HG03565 (cell line): ENCODE results near the gene GRIN3B.

Experiments
- ATAC-seq: cut with Tn5 transposase; IDR thresholded peaks from one replicate; pipeline ENCODE4 v1.9.1; 2021; ENCODE audit warnings: mild to moderate bottlenecking, moderate library complexity; ENCODE audit not compliant: unreplicated experiment

Gene GRIN3B

GRCh38 chr19:990119-990571, 10.1 kb upstream of the GRIN3B start:
- no peak for ATAC-seq

DNA sequence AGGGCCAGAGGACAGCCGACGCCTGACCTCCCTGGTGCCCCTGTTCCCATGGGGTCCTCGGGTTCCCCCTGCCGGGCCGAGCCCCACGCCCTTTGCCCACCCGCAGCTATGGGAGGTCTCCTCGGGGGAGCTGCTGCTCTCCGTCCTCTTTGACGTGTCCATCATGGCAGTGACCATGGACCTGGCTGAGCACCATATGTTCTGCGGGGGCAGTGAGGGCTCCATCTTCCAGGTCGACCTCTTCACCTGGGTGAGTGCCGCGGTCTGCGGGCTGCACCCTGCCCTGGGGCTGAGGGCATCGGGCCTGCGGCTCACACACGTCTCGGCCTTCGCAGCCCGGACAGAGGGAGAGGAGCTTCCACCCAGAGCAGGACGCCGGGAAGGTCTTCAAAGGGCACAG, 9.5 kb upstream of the GRIN3B start:
- ATAC-seq = no peak

- ATAC-seq = no peak
Measured at GRCh38 chr19:991174-991931, 8.9 kb upstream of the GRIN3B start.

GRCh38 chr19:991932-992669, 8.1 kb upstream of the GRIN3B start:
- no peak for ATAC-seq

GRCh38 chr19:992670-993055, 7.6 kb upstream of the GRIN3B start:
- ATAC-seq = no peak

- ATAC-seq = no peak
Measured at GRCh38 chr19:993361-993830, 6.8 kb upstream of the GRIN3B start.

DNA sequence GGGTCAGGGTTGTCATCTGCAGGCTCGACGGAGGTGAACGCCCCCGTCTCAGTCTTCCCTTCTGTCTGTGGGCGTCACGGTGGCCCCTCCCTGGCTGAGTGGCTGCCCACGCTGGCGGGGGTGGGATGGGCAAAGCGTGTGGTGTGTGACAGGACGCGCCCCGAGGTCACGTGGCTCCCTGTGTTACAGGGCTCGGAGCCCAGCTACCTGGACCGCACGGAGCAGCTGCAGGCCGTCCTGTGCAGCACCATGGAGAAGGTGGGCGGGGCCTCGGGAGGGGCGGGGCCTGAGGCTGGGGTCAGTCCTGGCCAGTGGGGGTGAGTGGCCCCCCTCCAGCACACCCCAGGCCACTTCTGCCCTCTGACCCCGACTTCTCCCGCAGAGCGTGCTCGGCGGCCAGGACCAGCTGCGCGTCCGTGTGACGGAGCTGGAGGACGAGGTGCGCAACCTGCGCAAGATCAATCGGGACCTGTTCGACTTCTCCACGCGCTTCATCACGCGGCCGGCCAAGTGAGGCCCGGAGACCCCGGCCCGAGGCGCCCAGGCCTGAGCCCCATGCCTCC, 6.3 kb upstream of the GRIN3B start:
- ATAC-seq = no peak

DNA sequence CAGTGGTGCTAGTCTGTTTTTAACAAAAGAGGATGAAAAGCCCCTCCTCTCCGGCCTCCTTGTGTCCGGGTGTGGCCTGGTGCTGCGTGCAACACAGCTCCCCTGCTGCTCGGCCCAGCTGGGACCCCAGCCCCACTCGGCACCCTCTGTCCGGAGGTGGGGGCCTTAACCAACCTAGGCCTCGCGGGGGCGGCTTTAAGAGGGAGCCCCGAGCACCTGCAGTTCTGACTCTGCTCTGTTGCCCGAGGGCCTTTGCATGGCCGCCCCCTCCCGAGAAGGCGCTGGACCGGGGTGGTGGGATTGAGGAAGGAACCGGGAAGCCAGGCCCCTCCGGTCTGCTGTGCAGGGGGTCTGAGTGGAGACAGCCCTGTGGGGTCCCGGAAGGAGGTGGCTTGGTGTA, 5.7 kb upstream of the GRIN3B start:
- ATAC-seq = no peak

DNA sequence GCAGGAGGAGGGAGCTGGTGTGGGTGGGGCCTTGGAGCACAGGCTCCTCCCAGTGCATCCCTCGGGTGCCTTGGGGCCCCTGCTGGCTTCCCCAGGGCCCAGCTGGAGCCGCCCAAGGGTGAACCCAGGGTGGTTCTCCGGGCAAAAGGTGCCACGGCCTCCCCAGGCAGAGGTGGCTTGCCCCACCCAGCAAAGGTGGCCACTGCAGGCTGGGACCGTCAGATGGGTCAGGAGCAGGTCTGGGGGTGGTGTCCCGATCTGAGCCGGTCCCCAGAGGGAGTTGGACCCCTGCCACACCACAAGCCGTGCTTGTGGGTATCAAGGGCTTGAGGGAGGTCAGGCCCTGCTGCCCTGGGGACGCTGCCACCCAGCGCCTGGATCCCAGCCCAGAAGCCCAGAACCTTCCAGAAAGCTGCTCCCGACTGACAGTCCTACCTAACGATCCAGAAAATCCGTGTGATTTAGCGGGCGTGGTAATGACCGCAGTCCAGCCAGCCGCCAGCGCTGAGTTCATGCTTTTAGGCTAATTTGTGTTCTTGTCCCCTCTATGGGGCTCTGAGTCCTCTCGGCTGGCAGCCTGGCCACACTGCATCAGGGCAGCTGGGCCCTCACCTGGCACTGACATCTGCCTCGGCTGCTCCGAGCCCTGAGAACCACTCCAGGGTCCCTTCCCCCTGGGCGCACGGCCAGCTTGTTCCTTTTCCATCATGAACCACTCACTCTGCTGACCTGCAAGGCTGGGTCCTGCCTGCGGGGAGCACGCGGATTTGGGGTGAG, 5.0 kb upstream of the GRIN3B start:
- no peak for ATAC-seq

DNA sequence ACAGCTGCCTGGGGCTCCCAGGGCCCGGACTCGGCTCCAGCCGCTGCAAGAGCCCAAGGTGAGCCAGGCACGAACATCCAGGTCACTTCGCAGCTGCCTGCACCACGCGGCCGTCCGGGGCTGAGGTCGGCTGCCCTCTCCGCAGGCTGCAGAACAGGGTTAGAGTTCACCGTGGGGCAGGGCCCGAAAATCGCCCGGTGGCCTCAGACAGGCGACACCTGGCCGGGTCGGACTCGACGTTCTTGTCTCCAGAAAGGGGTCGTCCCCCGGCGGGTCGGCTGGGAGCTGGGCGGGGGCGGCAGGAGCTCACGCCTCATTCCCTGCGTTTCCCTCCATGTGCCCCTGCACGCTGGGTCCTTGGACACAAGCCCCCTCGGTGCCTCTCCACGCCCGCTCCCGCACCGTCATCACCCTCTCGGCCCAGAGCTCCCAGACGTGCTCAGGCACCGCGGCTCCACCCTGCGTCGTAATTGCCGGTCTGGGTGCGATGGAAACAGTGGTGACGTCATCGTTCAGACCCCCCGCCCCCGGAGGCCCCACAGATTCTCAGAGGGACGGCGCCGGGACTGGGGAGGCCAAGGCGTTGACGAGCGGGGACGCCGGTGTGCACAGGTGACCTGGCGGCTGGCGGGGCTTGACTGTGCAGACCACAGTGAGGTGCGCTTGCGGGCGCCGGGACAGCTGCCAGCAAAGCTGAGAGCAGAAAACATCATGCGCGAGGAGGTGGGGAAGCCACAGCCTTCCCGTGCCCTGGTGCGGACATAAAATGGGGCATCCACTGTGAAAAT, 4.0 kb upstream of the GRIN3B start:
- ATAC-seq = no peak

DNA sequence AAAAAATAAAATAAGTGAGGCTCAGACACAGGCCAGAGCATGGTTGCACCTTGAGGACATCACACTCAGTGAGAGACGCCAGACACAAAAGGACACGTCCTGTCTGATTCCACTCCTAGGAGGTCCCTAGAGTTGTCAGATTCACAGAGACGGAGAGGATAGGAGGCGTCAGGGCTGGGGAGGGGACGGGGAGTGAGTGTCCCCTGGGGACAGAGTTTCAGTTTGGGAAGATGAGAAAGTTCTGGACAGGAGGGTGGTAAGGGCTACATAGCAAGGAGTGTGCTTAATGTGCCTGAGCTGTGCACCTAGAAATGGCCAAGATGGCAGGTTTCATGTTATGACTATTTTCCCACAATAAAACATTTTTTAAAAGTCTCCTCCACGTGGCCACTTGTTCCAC, 2.2 kb upstream of the GRIN3B start:
- no peak for ATAC-seq

GRCh38 chr19:999379-999719, 870 bp upstream of the GRIN3B start:
- no peak for ATAC-seq

GRCh38 chr19:1000591-1001537, 645 bp downstream of the GRIN3B start:
- ATAC-seq = no peak

GRCh38 chr19:1001538-1002166, 1.4 kb downstream of the GRIN3B start:
- ATAC-seq = no peak

- no peak for ATAC-seq
Measured at GRCh38 chr19:1002600-1002999, 2.4 kb downstream of the GRIN3B start.

DNA sequence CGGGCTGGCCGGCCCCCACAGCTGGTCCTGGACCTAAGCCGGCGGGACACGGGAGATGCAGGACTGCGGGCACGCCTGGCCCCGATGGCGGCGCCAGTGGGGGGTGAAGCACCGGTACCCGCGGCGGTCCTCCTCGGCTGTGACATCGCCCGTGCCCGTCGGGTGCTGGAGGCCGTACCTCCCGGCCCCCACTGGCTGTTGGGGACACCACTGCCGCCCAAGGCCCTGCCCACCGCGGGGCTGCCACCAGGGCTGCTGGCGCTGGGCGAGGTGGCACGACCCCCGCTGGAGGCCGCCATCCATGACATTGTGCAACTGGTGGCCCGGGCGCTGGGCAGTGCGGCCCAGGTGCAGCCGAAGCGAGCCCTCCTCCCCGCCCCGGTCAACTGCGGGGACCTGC, 3.1 kb downstream of the GRIN3B start:
- no peak for ATAC-seq

- no peak for ATAC-seq
Measured at GRCh38 chr19:1004204-1004802, 4.1 kb downstream of the GRIN3B start.

GRCh38 chr19:1004803-1005664, 4.8 kb downstream of the GRIN3B start:
- no peak for ATAC-seq
